Progenitor cell of endocrine pancreas (in vitro differentiated cells): ENCODE results near the gene SMPDL3B. TPM values are rescaled to one million over a fixed set of nuclear protein-coding genes. Genes with fewer than 3 reads are reported as not detected.

ENCODE experiments used
- DNase-seq: peaks from one replicate; pipeline ENCODE4 v3.0.0; 2021; ENCODE audit warnings: low spot score; ENCODE audit not compliant: unreplicated experiment
- H3K27ac Mint-ChIP-seq: 2 replicates; pipeline ENCODE4 v1.8.0; 2021; ENCODE audit warnings: mild to moderate bottlenecking, moderate library complexity, mixed read lengths
- H3K27me3 Mint-ChIP-seq: 2 replicates; pipeline ENCODE4 v1.8.0; 2021; ENCODE audit warnings: mixed read lengths
- H3K36me3 Mint-ChIP-seq: 2 replicates; pipeline ENCODE4 v1.8.0; 2022; ENCODE audit warnings: mixed read lengths; ENCODE audit not compliant: insufficient read depth
- H3K4me1 Mint-ChIP-seq: 2 replicates; pipeline ENCODE4 v1.8.0; 2021; ENCODE audit warnings: low read depth, mixed read lengths
- H3K4me3 Mint-ChIP-seq: 2 replicates; pipeline ENCODE4 v1.8.0; 2021; ENCODE audit warnings: low read depth, mild to moderate bottlenecking, moderate library complexity, mixed read lengths
- H3K9me3 Mint-ChIP-seq: 2 replicates; pipeline ENCODE4 v1.8.0; 2021; ENCODE audit warnings: low read depth, mixed read lengths
- total RNA-seq: library from RNA; stranded (reverse); gene quantifications from 2 replicates; pipeline ENCODE4 v1.2.1, GENCODE V29; 2021
- TF ChIP-seq, protein P1 (sequence below): fragments of 200-600 bp; sonication (generic); IDR thresholded peaks from one replicate; pipeline ENCODE4 v1.5.0; 2021; ENCODE audit warnings: antibody characterized with exemption, mild to moderate bottlenecking; ENCODE audit not compliant: unreplicated experiment

Gene SMPDL3B
- total RNA-seq, 1 donor from 2014 or later = 18.5 TPM

DNA sequence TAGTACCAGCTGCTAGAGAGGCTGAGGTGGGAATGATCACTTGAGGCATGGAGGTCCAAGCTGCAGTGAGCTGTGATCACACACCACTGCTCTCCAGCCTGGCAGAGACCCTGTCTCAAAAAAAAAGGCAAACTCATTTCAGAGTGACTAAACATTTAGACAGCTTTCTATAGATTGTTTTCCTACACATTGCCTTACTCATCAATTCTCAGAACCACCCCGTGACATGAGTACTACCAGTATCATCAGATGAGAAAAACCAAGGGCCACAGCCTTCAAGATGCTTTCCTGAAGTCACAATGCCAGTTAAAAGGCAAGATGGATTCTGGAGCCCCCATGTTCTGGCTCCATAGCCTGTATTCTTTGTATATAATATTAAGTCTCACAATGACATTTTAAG lies 22.4 kb upstream of the SMPDL3B start:
- Mint-ChIP-seq H3K4me3 (peak overlapping the region; percentile 52), H3K4me1 (peaks cover 3% of the 10 kb centered on the region), H3K27me3 (peaks cover 8% of the 10 kb centered on the region), H3K9me3 (peaks cover 6% of the 10 kb centered on the region), H3K36me3 (peaks cover 7% of the 10 kb centered on the region), H3K27ac (no peak overlapping the region)
- no peak for DNase-seq
- TF ChIP-seq, protein P1, sequence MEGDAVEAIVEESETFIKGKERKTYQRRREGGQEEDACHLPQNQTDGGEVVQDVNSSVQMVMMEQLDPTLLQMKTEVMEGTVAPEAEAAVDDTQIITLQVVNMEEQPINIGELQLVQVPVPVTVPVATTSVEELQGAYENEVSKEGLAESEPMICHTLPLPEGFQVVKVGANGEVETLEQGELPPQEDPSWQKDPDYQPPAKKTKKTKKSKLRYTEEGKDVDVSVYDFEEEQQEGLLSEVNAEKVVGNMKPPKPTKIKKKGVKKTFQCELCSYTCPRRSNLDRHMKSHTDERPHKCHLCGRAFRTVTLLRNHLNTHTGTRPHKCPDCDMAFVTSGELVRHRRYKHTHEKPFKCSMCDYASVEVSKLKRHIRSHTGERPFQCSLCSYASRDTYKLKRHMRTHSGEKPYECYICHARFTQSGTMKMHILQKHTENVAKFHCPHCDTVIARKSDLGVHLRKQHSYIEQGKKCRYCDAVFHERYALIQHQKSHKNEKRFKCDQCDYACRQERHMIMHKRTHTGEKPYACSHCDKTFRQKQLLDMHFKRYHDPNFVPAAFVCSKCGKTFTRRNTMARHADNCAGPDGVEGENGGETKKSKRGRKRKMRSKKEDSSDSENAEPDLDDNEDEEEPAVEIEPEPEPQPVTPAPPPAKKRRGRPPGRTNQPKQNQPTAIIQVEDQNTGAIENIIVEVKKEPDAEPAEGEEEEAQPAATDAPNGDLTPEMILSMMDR = no peak

DNA sequence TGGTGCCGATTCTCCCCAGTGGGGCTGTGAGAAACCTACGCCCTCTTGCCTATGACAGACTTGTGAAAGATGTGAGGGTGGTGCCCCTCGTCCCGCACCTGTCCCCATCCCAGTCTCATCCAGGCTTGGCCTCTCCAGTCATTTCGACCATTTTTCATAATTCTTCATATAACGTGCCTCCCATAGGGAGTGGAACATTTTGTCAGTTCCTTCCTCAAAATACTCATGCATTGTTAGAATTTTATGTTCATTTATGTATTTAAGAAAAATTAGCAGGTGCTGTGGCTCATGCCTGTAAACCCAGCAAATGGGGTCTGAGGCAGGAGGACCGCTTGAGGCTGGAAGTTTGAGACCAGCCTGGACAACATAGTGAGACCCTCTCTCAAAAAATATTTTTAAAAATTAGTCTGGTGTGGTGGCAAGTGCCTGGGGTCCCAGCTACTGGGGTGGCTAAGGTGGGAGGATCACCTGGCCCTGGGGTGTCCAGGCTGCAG lies 19.7 kb upstream of the SMPDL3B start:
- TF ChIP-seq, protein P1 = no peak
- Mint-ChIP-seq H3K9me3 (peaks cover 6% of the 10 kb centered on the region), H3K36me3 (peaks cover 3% of the 10 kb centered on the region), H3K27ac (peak overlapping the region; percentile 97), H3K4me1 (peaks cover 3% of the 10 kb centered on the region), H3K4me3 (peak overlapping the region; percentile 99), H3K27me3 (peaks cover 20% of the 10 kb centered on the region)
- DNase-seq = no peak

DNA sequence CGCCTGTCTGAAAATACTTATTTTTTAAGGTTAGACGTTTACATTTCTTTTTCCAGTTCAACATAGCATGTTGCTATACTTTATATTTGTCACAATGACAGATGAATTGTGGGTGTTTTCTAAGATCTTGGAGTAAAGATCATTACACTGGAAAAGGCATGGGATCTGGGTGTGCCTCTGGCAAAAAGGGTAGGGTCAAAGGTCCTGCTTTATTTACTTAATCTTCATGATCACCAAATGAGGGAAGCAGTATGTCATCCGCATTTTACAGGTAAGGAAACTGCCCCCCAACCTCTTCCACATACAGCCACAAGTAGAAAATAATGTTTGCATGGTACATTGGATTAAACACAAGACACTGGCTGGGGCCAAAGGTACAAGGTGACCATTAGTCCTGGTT lies 12.5 kb upstream of the SMPDL3B start:
- Mint-ChIP-seq H3K9me3 (no peaks in the 10 kb centered on the region), H3K4me1 (no peaks in the 10 kb centered on the region), H3K36me3 (no peaks in the 10 kb centered on the region), H3K27me3 (peaks cover 13% of the 10 kb centered on the region), H3K27ac (no peak overlapping the region), H3K4me3 (no peak overlapping the region)
- no peak for DNase-seq
- TF ChIP-seq, protein P1 = no peak

GRCh38 chr1:27928216-27928954 lies 6.4 kb upstream of the SMPDL3B start:
- H3K36me3 Mint-ChIP-seq = no peaks in the 10 kb centered on the region
- TF ChIP-seq, protein P1 = no peak
- H3K4me3 Mint-ChIP-seq = no peak overlapping the region
- H3K27ac Mint-ChIP-seq = no peak overlapping the region
- H3K4me1 Mint-ChIP-seq = no peaks in the 10 kb centered on the region
- H3K27me3 Mint-ChIP-seq = peaks cover 6% of the 10 kb centered on the region
- H3K9me3 Mint-ChIP-seq = no peaks in the 10 kb centered on the region
- no peak for DNase-seq

GRCh38 chr1:27931184-27931583 lies 3.6 kb upstream of the SMPDL3B start:
- no peak for DNase-seq
- Mint-ChIP-seq H3K36me3 (no peaks in the 10 kb centered on the region), H3K9me3 (no peaks in the 10 kb centered on the region), H3K4me1 (peaks cover 12% of the 10 kb centered on the region), H3K27me3 (peaks cover 6% of the 10 kb centered on the region), H3K27ac (no peak overlapping the region), H3K4me3 (no peak overlapping the region)
- TF ChIP-seq, protein P1 = no peak
